ENCODE results near the gene COG7. TPM values are rescaled to one million over a fixed set of nuclear protein-coding genes. Genes with fewer than 3 reads are reported as not detected.

The COG7 gene
- total RNA-seq, 1 donor from 2014 or later = 21.4 TPM

DNA sequence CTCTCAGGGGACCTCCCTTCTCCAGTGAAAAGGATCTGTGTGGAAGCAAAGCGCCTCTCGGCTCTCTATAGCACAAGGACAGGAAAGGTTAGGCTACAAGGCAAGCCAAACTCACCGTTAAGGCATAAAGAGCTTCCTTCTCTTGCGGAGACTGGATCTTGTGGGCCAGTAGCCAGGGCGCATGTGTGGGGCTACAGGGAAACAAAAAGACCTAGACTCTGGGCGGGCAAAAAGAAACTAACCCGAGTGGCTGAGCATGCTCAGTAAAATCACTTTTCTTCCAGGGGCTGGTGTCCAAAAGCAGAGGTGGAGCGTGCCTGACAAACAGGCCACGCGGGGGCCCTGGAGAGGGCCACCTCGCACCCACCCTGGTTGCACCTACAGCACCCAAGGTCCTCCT lies 41.2 kb upstream of the COG7 start:
- no peak for DNase-seq (ENCODE audit: extremely low spot score in 2 of 2)
- Histone ChIP-seq H3K4me3 (no peak overlapping the region), H3K27me3 (no peaks in the 10 kb centered on the region), H3K4me1 (peaks cover 51% of the 10 kb centered on the region), H3K36me3 (peaks cover 0 to 48% of the 10 kb centered on the region in 2 donors), H3K9me3 (no peaks in the 10 kb centered on the region), H3K27ac (no peak overlapping the region)
- intact Hi-C loops (cut with DNase I) = no loop called here
- TF ChIP-seq POLR2AphosphoS5 (IDR thresholded peaks at IDR 0.05; ENCODE audit: insufficient read depth in 1 of 2, low read depth in 1 of 2) = no peak
- TF ChIP-seq, protein P1, sequence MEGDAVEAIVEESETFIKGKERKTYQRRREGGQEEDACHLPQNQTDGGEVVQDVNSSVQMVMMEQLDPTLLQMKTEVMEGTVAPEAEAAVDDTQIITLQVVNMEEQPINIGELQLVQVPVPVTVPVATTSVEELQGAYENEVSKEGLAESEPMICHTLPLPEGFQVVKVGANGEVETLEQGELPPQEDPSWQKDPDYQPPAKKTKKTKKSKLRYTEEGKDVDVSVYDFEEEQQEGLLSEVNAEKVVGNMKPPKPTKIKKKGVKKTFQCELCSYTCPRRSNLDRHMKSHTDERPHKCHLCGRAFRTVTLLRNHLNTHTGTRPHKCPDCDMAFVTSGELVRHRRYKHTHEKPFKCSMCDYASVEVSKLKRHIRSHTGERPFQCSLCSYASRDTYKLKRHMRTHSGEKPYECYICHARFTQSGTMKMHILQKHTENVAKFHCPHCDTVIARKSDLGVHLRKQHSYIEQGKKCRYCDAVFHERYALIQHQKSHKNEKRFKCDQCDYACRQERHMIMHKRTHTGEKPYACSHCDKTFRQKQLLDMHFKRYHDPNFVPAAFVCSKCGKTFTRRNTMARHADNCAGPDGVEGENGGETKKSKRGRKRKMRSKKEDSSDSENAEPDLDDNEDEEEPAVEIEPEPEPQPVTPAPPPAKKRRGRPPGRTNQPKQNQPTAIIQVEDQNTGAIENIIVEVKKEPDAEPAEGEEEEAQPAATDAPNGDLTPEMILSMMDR (IDR thresholded peaks at IDR 0.05) = no peak
- TF ChIP-seq POLR2A (IDR thresholded peaks at IDR 0.05) = no peak

DNA sequence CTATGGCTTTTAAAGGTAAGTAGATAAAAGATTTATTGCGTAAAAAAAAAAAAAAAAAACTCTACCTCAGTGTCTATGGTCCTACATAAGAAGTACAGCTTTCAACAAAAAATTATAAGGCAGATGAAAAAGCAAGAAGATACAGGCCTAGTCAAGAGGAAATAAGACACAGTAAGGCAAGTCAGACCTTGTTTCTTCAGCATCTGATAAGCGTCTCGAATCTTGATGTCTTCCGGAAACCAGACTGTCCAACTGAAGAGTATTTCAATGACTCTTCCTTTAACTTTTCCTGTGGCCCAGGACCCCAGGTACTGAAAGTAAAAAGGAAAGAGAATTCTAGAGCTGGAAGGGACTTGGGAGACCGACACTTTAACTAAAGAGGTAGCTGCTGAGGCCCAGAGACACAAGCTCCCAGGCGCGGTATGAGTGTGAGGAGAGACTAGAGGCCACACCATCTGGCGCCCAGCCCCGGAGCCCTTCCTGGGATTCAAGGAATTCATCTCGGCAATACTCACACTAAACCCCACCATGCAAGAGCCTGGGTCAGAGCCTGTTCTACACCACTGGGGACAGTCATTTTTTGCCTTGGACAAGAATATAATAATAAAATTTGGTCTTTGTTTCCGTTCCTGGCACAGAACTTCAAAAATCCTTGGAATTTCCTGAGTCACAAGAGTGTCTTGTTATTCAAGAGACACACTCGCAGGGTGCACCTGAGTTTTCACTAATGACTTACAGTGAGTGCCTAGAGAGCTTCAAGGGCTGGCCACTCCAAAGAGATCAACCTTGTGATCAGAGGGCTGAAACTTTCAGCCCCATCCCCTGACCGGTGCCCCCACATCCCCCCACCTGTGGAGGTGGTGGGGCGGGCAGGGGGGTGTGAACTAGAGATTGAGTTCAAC lies 38.8 kb upstream of the COG7 start:
- peaks cover 0 to 72% of the 10 kb centered on the region in 2 donors for H3K36me3 ChIP-seq
- H3K27ac ChIP-seq = no peak overlapping the region

DNA sequence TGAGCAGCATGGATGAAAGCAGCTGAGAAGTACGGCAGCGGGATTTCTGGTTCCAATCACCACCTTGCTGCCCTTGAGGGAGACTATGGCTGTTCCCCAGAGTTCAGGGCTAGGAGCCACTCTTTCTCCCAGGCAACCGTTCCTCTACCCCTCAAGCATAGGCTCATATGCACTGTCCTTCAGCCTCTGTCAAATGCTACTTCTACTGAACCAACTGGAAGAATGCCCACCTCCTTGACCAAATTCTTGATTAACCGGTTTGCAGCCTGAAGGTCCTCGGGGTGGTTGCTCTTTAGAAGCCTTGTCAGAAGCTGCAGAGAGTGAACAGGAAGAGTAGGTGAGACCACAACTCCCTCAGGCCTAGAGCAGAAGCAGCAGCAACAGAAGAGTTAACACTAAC lies 33.5 kb upstream of the COG7 start:
- no peak overlapping the region for H3K4me3 ChIP-seq
- no peaks in the 10 kb centered on the region for H3K4me1 ChIP-seq
- no peaks in the 10 kb centered on the region for H3K9me3 ChIP-seq
- intact Hi-C loops (cut with DNase I) = no loop called here
- H3K27ac ChIP-seq = no peak overlapping the region
- no peak for TF ChIP-seq POLR2AphosphoS5 (IDR thresholded peaks at IDR 0.05; ENCODE audit: insufficient read depth in 1 of 2, low read depth in 1 of 2)
- DNase-seq (ENCODE audit: extremely low spot score in 2 of 2) = no peak
- H3K36me3 ChIP-seq = peaks cover 0 to 93% of the 10 kb centered on the region in 2 donors
- H3K27me3 ChIP-seq = no peaks in the 10 kb centered on the region

More for the DNA sequence above, 38.8 kb upstream of the COG7 start:
- TF ChIP-seq POLR2A (IDR thresholded peaks at IDR 0.05) = no peak
- TF ChIP-seq POLR2AphosphoS5 (IDR thresholded peaks at IDR 0.05; ENCODE audit: insufficient read depth in 1 of 2, low read depth in 1 of 2) = no peak
- intact Hi-C loops (cut with DNase I) = no loop called here
- no peak for DNase-seq (ENCODE audit: extremely low spot score in 2 of 2)
- Histone ChIP-seq H3K9me3 (no peaks in the 10 kb centered on the region), H3K27me3 (no peaks in the 10 kb centered on the region), H3K4me3 (no peak overlapping the region), H3K4me1 (peaks cover 27% of the 10 kb centered on the region)

DNA sequence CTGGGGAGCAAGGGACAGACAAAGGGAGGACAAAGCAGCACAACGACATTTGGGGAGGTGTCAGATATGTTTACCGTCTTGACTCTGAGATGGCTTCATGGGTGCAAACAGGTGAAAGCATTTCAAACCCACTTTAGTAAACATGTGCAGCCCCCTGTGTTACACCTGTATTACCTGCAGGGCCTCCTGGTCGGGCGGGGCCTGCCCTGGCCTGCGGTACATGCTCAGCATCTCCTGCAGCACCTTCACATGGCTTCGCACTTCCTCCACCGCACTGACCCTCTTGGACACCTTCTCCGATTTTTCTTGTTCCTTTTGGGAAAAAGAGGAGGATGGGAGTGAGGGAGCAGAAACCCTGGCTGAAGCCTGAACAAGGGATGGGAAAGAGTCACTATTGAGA lies 32.9 kb upstream of the COG7 start:
- TF ChIP-seq POLR2A (IDR thresholded peaks at IDR 0.05) = no peak
- TF ChIP-seq, protein P1 (IDR thresholded peaks at IDR 0.05) = no peak
- no peak for TF ChIP-seq POLR2AphosphoS5 (IDR thresholded peaks at IDR 0.05; ENCODE audit: insufficient read depth in 1 of 2, low read depth in 1 of 2)
- Histone ChIP-seq H3K9me3 (no peaks in the 10 kb centered on the region), H3K4me3 (no peak overlapping the region), H3K4me1 (no peaks in the 10 kb centered on the region), H3K27ac (no peak overlapping the region), H3K27me3 (no peaks in the 10 kb centered on the region), H3K36me3 (peaks cover 0 to 97% of the 10 kb centered on the region in 2 donors)
- intact Hi-C loops (cut with DNase I) = no loop called here
- DNase-seq (ENCODE audit: extremely low spot score in 2 of 2) = no peak

DNA sequence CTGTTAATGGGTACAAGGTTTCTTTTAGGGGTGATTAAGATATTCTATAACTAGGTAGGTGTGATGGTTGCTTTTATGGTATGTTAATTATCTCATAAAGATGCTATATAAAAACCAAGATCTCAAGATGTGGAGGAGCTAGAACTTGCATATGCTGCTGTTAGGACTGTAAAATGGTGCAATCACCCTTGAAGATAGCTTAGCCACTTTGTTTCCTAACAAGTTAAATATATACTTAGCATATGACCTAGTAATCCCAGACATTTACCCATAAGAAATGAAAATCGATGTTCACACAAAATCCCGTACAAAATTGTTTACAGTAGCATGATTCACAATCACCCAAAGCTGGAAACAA lies 32.2 kb upstream of the COG7 start:
- Histone ChIP-seq H3K4me3 (no peak overlapping the region), H3K27me3 (no peaks in the 10 kb centered on the region), H3K9me3 (no peaks in the 10 kb centered on the region), H3K36me3 (peaks cover 0 to 97% of the 10 kb centered on the region in 2 donors), H3K4me1 (no peaks in the 10 kb centered on the region), H3K27ac (no peak overlapping the region)
- TF ChIP-seq POLR2A (IDR thresholded peaks at IDR 0.05) = no peak
- TF ChIP-seq, protein P1 (IDR thresholded peaks at IDR 0.05) = no peak
- no peak for TF ChIP-seq POLR2AphosphoS5 (IDR thresholded peaks at IDR 0.05; ENCODE audit: insufficient read depth in 1 of 2, low read depth in 1 of 2)
- no peak for DNase-seq (ENCODE audit: extremely low spot score in 2 of 2)
- intact Hi-C loops (cut with DNase I) = no loop called here

All from vagina (tissue), 2 donors.